ENCODE measurements around the gene RAI1. TPM values are rescaled to one million over a fixed set of nuclear protein-coding genes. Genes with fewer than 3 reads are reported as not detected.

Gene RAI1
- total and polyA plus RNA-seq, 2 of the 8 experiments (the other 6 are each of a cell fraction or from before 2014, with no cell fraction given): 0.39 to 1.2 TPM

DNA sequence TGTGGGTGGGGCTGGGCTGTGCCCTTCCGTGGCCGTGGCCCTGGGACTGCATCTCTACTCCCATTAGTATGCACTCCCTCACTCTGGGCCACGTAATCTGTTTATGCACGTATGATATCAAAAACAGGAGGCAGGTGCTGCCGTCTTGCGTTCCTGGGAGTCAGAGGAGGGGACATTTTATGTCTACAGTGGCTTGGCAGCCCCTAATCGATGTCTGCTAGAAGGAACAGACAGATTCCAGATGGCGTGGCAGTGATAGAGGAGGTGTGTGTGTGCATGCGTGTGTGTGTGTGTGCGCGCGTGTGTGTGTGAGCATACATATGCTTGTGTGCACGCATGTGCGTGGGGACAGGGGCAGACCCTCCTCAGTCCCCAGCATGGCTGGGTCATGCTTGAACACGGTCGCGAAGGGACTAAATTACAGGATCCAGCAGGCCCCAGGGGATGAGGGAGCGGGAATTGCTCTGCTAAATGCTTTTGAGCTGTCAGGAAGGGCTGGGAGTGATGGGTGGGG lies 110.8 kb downstream of the RAI1 start (continued):
- TF ChIP-seq GABPA (IDR thresholded peaks at IDR 0.05; ENCODE audit: borderline replicate concordance, insufficient read depth, low read length): no peak

Measured in H1 (cell line).